ENCODE measurements around the gene HTT. TPM values are rescaled to one million over a fixed set of nuclear protein-coding genes. Genes with fewer than 3 reads are reported as not detected.

Gene HTT
- total RNA-seq, 1 donor from 2014 or later = 43.8 TPM

DNA sequence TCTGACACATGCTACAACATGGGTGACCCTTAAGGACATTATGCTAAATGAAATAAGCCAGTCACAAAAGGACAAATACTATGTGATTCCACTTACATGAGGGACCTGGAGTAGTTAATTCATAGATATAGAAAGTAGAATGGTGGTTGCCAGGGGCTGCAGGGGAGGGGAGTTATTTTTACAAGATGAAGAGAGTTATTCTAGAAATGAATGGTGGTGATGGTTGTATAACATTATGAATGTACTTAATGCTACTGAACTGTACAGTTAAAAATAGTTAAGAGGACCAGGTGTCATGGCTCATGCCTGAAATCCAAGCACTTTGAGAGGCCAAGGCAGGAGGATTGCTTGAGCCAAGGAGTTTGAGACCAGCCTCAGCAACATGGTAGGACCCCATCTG lies 115.0 kb downstream of the HTT start:
- TF ChIP-seq, protein P1, sequence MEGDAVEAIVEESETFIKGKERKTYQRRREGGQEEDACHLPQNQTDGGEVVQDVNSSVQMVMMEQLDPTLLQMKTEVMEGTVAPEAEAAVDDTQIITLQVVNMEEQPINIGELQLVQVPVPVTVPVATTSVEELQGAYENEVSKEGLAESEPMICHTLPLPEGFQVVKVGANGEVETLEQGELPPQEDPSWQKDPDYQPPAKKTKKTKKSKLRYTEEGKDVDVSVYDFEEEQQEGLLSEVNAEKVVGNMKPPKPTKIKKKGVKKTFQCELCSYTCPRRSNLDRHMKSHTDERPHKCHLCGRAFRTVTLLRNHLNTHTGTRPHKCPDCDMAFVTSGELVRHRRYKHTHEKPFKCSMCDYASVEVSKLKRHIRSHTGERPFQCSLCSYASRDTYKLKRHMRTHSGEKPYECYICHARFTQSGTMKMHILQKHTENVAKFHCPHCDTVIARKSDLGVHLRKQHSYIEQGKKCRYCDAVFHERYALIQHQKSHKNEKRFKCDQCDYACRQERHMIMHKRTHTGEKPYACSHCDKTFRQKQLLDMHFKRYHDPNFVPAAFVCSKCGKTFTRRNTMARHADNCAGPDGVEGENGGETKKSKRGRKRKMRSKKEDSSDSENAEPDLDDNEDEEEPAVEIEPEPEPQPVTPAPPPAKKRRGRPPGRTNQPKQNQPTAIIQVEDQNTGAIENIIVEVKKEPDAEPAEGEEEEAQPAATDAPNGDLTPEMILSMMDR (IDR thresholded peaks at IDR 0.05; ENCODE audit: insufficient read depth, low read length, poor library complexity, severe bottlenecking) = no peak
- H3K36me3 ChIP-seq (ENCODE audit: control insufficient read depth, insufficient read depth, low read length) = no peaks in the 10 kb centered on the region
- no peak overlapping the region for H3K4me3 ChIP-seq (ENCODE audit: low read depth, low read length)
- no peaks in the 10 kb centered on the region for H3K27me3 ChIP-seq (ENCODE audit: control insufficient read depth, insufficient read depth, low read length)
- DNase-seq (ENCODE audit: low read depth) = no peak

DNA sequence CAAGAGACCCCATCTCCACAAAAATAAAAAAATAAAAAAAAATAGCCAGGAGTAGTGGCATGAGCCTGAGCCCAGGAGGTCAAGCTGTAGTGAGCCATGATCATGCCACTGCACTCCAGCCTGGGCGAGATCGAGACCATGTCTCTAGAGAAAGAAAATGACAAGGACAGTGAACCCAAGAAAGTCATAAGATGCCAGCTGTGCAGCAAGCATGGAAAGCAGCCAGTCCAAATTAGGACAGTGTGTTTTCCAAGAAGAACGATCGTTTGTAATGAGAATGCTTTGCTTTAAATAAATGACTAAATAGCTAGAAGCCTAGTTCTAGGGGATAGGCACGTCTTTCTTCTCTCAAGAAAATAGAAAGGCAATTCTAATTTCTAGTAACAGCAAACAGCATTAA lies 116.1 kb downstream of the HTT start:
- Histone ChIP-seq H3K4me3 (ENCODE audit: low read depth, low read length) (no peak overlapping the region), H3K36me3 (ENCODE audit: control insufficient read depth, insufficient read depth, low read length) (no peaks in the 10 kb centered on the region), H3K27me3 (ENCODE audit: control insufficient read depth, insufficient read depth, low read length) (no peaks in the 10 kb centered on the region)
- TF ChIP-seq, protein P1 (IDR thresholded peaks at IDR 0.05; ENCODE audit: insufficient read depth, low read length, poor library complexity, severe bottlenecking) = no peak
- no peak for DNase-seq (ENCODE audit: low read depth)

DNA sequence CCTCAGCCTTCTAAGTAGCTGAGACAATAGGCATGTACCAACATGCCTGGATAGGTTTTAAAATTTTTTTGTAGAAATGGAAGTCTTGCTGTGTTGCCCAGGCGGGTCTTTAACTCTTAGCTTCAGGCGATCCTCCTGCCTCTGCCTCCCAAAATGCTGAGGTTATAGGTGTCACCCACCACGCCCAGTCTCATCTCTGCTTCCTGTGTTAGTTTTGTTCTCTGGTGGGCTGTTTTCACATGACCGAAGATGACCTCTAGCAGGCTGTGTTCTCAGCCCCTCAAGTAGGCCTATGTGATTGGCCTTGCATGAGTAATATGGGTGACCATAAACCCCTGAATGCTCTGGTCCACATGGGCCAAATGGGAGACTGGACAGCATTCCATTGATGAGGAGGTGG lies 117.7 kb downstream of the HTT start:
- no peak for DNase-seq (ENCODE audit: low read depth)
- Histone ChIP-seq H3K4me3 (ENCODE audit: low read depth, low read length) (no peak overlapping the region), H3K36me3 (ENCODE audit: control insufficient read depth, insufficient read depth, low read length) (no peaks in the 10 kb centered on the region), H3K27me3 (ENCODE audit: control insufficient read depth, insufficient read depth, low read length) (no peaks in the 10 kb centered on the region)
- TF ChIP-seq, protein P1 (IDR thresholded peaks at IDR 0.05; ENCODE audit: insufficient read depth, low read length, poor library complexity, severe bottlenecking) = no peak

DNA sequence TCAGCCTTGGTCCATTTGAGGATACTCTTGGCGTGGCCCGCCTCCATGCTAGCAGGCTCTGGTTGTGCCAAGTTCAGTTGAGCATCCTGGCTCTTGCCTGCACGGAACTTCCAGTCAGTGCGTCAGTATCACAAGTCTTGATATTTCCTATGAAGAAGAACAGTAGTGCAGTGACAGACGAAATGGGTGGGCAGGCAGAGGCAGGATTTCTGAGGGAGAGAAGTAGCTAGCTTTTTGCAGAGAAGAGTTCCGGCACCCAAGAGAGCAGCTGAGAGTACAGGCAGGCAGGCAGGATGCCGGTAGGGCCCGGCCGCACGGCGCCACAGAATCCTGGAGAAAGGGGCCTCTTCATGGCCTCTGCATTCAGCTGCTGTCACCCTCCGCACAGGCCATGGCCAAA lies 118.3 kb downstream of the HTT start:
- TF ChIP-seq, protein P1 (IDR thresholded peaks at IDR 0.05; ENCODE audit: insufficient read depth, low read length, poor library complexity, severe bottlenecking) = no peak
- Histone ChIP-seq H3K4me3 (ENCODE audit: low read depth, low read length) (no peak overlapping the region), H3K36me3 (ENCODE audit: control insufficient read depth, insufficient read depth, low read length) (no peaks in the 10 kb centered on the region), H3K27me3 (ENCODE audit: control insufficient read depth, insufficient read depth, low read length) (no peaks in the 10 kb centered on the region)
- no peak for DNase-seq (ENCODE audit: low read depth)

DNA sequence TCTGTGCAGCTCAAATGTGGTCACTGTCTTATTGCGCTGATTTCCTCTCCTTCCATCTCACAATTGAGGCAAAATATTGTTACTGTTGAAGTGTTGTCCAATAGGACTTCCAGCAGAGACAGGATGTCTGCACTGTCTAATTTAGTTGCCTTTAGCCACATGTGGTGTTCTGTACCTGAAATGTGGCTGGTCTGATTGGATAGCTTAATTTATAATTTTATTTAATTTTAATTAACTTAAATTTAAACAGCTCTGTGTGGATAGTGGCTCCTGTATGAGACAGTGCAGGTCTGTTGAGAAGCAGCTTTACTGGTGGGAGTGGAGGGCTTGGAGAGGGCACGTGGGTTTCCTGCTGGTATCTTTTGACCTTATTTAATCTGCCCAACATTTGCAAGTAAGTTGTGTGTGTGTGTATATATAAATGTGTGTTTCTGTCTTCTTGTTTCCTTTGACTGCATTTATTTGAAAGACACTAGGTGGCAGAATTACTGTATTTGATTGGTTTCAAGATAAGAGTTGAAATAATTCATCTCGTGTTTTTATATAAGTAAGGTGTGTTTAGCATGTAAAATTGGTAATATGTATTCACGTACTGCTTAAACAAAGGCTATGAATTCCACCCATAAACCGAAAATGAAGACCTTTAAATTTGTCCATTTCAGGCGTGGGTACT lies 119.2 kb downstream of the HTT start:
- TF ChIP-seq, protein P1 (IDR thresholded peaks at IDR 0.05; ENCODE audit: insufficient read depth, low read length, poor library complexity, severe bottlenecking) = peak; percentile 7
- no peaks in the 10 kb centered on the region for H3K36me3 ChIP-seq (ENCODE audit: control insufficient read depth, insufficient read depth, low read length)
- no peak for DNase-seq (ENCODE audit: low read depth)

More for the DNA sequence above, 119.2 kb downstream of the HTT start:
- no peak overlapping the region for H3K4me3 ChIP-seq (ENCODE audit: low read depth, low read length)
- H3K27me3 ChIP-seq (ENCODE audit: control insufficient read depth, insufficient read depth, low read length) = no peaks in the 10 kb centered on the region

All from kidney epithelial cell (primary cell).